Measurements from ENCODE around the gene RELL1. TPM values are rescaled to one million over a fixed set of nuclear protein-coding genes. Genes with fewer than 3 reads are reported as not detected.

RELL1 gene
- total RNA-seq, 1 experiment from 2014 or later: 34.0 TPM

DNA sequence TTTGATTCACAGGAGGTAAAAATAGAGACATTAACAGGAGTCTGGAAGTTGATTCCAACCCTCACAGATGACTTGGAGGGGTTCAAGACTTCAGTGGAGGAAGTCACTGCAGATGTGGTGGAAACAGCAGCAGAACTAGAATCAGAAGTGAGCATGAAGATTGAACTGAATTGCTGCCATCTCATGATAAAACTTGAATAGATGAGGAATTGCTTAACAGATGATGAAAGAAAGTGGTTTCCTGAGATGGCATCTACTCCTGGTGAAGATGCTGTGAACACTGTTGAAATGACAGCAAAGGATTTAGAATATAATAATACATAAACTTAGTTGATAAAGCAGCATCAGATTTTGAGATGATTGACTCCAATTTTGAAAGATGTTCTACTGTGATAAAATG is 76.5 kb downstream of the RELL1 start:
- in situ Hi-C loops (cut with HindIII; ENCODE audit: low sequenced_read_pairs): no loop called here
- no peak for DNase-seq (ENCODE audit: low spot score)

DNA sequence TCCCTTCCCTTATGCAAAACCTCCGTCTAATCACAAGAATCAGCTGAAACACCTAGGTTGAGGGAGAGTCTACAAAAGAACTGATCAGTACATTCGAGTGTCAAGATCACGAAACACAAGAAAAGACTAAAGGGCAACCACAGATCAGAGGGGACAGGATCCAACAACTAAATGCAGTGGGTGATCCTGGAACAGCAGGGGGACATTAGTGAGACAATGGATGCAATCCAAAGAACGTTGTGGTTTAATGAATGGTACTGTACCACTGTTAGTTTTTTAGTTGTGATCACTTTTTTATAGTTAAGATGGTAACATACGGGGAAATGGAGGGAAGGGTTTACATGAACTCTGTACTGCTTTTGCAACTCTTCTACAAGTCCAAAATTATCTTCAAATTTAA is 79.2 kb downstream of the RELL1 start:
- in situ Hi-C loops (cut with HindIII; ENCODE audit: low sequenced_read_pairs): no loop called here
- DNase-seq (ENCODE audit: low spot score): no peak

DNA sequence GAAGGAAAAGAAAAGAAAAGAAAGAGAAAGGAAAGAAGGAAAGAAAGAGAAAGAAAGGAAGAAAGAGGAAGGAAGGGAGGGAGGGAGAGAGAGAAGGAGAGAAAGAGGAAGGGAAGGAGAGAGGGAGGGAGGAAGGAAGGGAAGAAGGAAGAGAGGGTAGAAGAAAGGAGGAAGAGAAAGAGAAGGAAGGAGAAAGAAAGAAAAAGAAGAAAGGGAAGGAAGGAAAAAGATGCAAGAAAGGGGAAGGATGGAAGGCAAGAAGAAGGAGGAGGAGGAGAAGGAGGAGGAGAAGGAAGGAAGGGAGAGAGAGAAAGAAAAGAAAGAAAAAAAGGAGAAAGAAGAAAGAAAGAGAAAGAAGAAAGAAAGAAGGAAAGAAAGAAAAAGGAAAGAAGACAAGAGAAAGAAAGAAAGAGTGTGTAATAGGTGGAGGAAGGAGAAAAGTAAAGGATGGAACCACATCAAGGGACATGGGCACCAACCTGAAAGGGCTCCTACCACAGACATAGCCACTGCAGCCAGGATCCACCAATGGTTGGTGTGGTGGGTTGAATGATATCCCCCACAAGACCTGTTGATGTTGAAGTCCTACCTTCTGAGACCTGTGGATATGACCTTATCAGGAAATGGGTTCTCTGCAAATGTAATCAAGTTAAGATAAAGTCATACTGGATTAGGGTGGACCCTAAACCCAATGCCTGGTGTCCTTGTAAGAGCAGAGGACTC is 80.2 kb downstream of the RELL1 start:
- in situ Hi-C loops (cut with HindIII; ENCODE audit: low sequenced_read_pairs): no loop called here
- no peak for DNase-seq (ENCODE audit: low spot score)

DNA sequence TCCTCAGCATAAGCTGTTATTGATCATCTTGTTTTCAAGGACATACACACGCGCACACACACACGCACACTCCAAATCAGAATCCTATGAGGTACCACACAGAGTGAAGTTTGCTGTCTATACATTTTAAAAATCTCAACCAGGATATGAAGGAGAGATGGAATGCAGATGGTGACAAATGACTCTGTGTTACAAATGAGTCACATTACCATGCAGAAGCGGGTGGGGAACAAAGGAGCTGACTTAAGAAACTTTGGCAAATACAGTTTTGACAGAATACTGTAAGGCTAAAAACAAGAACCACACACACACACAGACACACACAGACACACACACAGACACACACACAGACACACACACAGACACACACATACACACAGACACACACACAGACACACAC is 81.7 kb downstream of the RELL1 start:
- in situ Hi-C loops (cut with HindIII; ENCODE audit: low sequenced_read_pairs): no loop called here

DNA sequence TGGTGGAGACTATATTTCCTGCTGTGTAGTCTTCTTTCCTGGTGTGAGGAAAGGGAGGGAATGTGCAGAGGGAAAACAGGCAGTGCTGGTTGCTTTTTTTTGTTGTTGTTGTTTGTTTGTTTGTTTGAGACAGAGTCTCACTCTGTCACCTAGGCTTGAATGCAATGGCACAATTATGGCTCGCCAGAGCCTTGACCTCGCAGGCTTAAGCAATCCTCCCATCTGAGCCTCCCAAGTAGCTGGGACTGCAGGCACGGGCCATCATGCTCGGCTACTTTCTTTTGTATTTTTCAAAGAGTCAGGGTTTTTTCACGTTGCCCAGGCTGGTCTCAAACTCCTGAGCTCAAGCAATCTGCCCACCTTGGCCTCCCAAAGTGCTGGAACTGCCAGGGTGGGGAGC is 82.5 kb downstream of the RELL1 start:
- in situ Hi-C loops (cut with HindIII; ENCODE audit: low sequenced_read_pairs): no loop called here
- DNase-seq (ENCODE audit: low spot score): no peak

More for the DNA sequence above, 81.7 kb downstream of the RELL1 start:
- DNase-seq (ENCODE audit: low spot score): no peak

DNA sequence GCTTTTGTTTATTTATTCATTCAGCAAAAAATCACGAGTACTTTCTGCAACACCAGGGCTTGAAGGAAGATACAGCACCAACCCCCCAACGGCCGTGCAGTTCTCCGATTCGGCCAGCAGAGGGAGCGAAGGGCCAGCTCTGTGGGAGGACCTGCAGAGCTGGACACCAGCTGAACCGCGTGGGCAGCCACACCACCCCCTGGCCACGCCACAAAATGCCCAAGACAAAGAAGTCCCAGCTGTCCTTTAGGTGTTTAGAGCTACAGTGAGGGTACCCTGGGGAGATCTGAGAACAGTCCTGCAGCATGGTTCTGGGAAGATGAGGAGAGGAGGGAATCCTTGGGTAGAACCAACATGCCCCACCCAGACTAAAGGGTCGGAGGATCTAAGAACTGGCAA is 83.1 kb downstream of the RELL1 start:
- peak; percentile 87 for DNase-seq (ENCODE audit: low spot score)
- in situ Hi-C loops (cut with HindIII; ENCODE audit: low sequenced_read_pairs): no loop called here

DNA sequence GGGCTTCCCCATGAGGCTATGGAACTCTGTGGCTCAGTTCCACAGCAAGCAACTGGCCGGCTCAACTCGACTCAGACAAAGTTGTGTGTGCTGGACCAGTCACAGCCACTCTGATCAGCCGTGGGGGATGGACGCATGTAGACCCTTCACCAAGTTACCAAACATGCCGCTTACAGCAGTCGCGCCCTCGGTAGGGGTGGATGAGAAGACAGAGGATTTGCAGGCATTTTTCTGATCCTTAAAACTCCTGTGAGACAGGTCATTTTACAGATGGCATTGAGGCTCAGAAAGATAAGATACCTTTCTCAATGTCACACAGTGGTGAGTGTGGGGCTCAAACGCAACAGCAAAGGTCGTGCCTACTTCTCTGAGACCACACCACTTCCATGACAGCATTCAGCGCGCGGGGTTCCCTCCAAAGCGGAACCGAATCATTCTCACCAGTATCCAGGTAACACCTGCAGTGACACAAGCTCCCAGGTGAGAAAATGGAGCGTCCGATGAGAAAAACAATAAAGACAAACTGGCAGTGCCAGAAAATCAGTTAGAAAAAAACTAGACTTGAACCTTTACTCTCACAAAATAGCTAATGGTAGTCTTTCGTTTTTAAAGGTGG is 83.6 kb downstream of the RELL1 start:
- no peak for DNase-seq (ENCODE audit: low spot score)
- in situ Hi-C loops (cut with HindIII; ENCODE audit: low sequenced_read_pairs): no loop called here

DNA sequence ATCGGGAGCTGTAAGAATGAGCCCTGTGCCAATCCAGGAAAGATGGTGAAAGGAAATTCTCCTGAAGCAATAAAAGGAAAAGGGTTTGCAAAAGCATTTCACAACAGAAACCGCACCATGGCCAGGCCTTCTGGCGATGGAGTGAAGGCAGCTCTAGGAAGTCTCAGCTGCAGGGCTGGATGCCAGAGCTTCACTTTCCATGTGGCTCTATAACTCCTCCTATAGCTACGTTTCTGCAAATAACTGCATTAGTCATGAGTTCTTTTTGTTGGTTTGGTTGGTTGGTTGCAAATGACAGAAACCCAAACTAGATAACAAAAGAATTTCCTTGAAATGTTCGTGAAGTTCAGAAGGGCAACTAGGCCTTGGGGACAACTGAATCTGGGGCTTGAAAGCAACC is 84.6 kb downstream of the RELL1 start:
- in situ Hi-C loops (cut with HindIII; ENCODE audit: low sequenced_read_pairs): no loop called here
- no peak for DNase-seq (ENCODE audit: low spot score)

DNA sequence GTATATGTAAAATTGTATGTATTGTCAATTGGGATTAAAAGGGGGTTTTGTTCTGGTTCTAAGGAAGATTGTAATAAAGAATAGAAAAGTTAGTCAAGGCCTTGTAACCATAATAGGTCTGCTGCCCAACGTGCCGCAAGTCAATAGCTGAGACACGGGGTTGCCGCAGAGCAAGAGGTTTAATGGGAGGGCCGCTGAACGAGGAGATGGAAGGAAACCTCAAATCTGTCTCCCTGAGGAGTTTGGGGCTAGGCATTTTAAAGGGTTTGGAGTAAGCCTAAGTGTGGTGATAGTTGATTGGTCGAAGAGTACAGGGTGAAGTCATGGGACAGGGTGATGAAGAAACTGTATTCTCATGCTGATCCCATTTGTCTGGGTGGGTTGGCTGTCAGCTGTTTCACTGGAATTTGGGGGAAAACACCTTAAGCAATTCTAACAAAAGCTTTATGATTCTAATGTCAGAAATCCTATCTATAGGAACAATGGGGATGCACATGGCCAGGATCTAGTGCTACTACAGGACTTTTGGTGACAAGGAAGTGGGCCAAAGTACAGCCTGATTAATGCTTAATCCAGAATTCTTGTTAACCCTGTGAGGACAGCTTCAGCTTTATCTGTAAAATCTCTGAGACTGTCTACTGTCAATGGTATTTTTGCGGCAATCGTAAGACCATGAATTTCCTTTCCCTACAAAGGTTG is 86.9 kb downstream of the RELL1 start:
- in situ Hi-C loops (cut with HindIII; ENCODE audit: low sequenced_read_pairs): no loop called here
- no peak for DNase-seq (ENCODE audit: low spot score)

DNA sequence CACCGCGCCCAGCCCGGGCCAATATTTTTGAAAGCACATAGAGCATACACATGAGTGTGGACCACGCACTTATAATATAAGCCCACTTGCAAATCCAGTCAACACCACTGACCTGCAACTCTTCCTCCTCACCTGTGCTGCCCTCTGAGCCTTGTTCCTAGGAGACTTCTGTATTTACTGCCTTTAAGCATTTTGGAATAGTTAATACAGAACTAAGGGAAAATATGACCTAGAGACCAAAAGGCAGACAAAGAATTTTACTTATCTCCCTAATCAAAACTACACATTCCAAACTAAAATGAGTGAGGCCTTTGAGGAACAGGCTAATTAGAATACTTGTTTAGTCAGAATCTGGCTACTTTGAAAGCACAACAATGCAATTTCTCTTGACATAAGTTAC is 89.1 kb downstream of the RELL1 start:
- no peak for DNase-seq (ENCODE audit: low spot score)
- in situ Hi-C loops (cut with HindIII; ENCODE audit: low sequenced_read_pairs): no loop called here

DNA sequence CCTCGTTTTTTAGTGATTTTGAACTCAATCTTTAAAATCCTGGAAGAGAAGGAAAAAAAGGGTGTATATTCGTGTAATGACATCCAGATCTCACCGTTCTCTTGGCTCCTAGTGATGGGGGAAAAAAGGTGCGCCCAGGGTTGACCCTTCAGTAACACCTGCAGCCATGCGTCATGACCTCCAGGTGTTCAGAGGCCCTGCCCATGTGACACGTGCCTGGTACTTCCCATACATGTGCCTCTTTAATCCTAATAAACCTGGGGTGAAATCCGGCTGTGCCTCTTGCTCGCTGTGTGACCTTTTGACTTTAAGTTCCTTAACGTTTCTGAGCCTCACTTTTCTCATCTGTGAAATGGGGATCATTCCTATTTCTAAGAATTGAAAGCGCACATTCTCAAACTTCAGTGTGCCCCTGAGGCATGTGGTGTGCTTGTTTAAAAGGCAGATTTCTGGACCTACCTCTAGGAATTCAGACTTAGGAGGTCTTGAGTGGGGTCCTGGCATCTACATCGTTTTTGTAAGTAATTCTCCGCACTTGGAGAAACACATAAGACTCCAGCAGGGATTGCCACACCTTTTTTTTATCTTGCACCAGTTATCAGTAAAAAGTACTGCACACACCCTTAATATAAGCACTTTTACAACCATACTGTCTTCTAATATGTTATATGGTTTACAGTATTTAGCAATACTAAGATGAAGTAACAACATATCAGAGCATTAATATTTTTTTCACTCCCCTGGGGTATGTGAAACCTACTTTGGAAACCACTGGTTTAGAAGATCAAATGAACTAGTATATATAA is 90.1 kb downstream of the RELL1 start:
- no peak for DNase-seq (ENCODE audit: low spot score)
- in situ Hi-C loops (cut with HindIII; ENCODE audit: low sequenced_read_pairs): no loop called here

DNA sequence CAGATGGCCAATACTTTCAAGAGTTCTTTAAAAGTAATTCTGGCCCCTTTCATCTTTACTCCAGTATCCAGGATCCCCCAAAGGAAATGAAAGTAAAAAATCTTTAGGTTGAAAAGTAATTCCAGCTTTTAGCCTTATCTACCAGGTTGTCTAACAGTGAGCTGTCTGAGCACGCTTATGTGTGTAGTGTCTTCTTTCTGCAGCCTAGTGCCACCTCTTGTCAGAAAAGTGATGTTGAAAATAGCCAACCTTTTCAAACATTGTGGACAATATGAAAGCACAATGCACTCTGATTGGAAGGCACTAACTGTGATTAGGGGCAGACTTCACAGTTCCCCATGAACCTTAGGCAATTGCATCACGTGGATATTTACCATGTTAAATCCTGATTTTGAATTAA is 92.1 kb downstream of the RELL1 start:
- in situ Hi-C loops (cut with HindIII; ENCODE audit: low sequenced_read_pairs): no loop called here

DNA sequence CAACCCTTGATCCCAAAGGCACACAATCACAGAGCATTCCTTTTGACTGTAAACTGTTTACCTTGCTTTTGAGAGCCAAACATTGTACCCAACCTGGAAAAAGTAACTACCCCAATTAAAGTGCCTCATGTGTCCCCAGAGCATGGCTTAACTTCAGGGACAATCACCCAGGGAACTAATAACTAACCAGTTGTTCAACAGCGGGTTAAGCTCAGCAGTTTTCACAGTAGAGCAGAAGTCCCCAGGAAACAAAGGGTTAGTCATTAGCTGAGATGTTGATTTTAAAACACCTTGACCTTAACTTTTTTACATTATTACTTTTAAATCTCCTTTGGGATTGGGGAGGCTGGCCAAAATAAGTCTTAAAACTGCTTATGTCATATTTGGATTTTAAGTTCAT is 94.8 kb downstream of the RELL1 start:
- in situ Hi-C loops (cut with HindIII; ENCODE audit: low sequenced_read_pairs): no loop called here
- DNase-seq (ENCODE audit: low spot score): no peak

More for the DNA sequence above, 92.1 kb downstream of the RELL1 start:
- DNase-seq (ENCODE audit: low spot score): peak; percentile 23

DNA sequence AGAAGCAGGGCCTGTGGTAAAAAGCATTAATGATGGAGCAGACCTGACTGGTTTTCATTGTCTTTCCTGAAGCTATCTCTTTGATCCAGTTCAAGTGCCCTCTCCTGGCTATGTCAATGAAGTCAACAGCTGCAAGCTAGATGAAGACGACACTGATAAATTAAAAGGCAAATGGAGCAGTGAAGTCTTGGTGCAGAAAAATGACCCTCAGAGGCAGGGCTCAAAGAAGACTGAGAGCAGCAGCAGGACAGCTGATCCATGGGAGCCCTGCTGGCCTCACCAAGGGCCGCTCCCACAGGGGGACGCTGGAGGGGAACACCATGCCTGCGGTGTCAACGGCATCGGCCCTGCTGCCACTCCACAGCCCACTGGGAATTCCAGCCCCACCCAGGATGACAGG is 96.2 kb downstream of the RELL1 start:
- in situ Hi-C loops (cut with HindIII; ENCODE audit: low sequenced_read_pairs): no loop called here
- no peak for DNase-seq (ENCODE audit: low spot score)

DNA sequence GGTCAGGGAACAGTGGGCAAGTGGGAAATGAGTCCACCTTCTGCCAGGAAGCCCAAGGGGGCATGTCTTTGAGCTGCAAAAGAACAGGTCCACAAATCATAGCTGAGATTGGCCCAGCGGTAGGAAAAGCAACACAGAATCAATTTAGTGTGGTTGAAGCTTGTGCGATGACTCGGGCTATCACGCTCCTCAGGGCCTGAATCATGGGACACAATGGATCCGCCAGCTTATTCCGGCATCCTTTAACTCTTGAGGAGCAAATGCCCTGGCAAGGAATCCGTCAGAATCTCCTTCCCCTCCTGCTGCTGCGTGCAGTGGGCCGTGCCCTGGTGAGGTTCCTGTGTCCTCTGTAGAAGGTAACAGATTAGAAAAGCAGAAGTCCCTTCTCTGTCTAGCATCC is 98.0 kb downstream of the RELL1 start:
- DNase-seq (ENCODE audit: low spot score): no peak
- in situ Hi-C loops (cut with HindIII; ENCODE audit: low sequenced_read_pairs): no loop called here

DNA sequence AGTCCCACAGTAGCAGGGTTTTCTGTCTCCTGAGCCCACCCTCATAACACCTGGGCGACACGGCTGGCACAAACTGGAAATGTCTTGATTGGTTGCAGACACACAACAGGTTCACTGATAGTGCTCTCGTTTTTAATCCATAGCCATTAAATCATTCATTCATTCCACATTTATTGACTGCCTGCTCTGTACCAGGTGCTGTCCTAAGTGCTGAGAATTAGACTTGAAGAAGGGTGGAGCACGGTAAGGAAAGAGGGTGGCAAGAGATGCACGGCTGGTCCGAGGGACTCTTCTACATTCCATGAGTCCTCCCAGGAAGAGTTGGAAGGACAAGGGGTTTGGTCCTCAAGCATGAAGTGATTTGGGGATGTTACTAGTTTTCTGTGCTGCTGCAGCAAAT is 100.0 kb downstream of the RELL1 start:
- DNase-seq (ENCODE audit: low spot score): no peak
- in situ Hi-C loops (cut with HindIII; ENCODE audit: low sequenced_read_pairs): no loop called here

DNA sequence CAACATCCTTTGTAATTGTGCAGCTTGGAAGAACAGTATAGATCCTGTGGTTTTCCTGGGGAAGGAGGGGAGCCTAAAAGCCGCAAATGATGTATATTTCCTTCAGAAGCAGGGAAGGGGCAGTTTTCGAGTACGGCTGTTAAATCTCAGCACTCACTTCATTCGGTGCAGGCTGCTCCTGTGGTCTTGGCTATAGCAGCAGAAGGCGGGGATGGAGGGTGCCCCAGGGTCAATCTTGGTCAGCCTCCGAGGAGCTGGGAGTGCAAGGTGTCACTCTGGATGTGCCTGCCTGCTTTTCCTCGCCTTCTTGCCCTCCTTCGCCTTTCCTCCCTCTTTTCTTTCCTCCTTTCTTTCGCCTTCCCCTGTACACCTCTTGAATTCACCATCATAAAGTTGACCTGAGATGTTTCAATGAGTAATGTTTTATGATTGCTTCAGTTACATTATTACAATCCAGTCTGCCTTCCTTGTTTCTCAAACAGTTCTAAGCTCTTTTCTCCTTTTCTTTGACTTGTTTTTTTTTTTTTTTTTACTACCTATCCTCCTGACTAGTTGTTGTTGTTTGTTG is 101.6 kb downstream of the RELL1 start:
- in situ Hi-C loops (cut with HindIII; ENCODE audit: low sequenced_read_pairs): no loop called here

DNA sequence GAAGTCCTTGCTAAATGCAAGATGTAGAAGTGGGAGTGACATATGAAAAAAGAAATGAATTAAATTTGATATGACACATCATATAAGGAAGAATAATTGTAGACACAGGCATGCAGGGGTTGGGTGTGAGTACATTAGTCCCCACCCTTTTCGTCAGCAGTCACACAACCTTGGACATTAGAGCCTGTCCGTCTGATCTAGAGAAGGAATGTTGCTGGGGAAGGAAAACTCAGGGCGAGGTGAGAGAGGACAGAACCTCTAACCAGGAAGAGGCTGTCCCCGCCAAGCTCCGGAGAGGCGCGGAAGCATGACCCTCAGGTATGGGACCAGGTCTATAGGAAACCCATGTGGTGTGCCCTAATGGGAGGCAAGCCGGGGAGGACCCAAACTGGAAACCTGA is 102.1 kb downstream of the RELL1 start:
- in situ Hi-C loops (cut with HindIII; ENCODE audit: low sequenced_read_pairs): no loop called here
- DNase-seq (ENCODE audit: low spot score): no peak

More for the DNA sequence above, 101.6 kb downstream of the RELL1 start:
- DNase-seq (ENCODE audit: low spot score): no peak

DNA sequence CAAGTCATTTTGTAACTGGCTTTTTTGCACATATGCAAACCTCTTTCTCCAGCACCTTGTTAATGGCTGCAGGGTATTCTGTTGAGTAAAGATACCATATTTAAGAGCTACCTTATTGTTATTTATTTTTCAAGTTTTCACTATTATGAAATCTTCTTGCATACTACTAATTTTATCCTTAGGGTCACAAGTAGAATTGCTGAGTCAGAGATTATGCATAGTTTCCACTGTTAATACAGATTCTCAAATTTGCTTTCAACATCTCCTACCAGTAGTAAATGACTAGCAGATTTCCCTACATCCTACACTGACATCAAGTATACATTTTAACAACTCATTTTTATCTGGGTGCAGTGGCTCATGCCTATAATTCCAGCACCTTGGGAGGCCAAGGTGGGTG is 112.6 kb downstream of the RELL1 start:
- DNase-seq (ENCODE audit: low spot score): no peak
- in situ Hi-C loops (cut with HindIII; ENCODE audit: low sequenced_read_pairs): no loop called here
